K562 (cell line): Measurements from ENCODE around the gene SLC20A1. TPM values are rescaled to one million over a fixed set of nuclear protein-coding genes. Genes with fewer than 3 reads are reported as not detected.

ENCODE experiments used
- ADNP ChIP-seq: fragments of 200-800 bp; sonication (Bioruptor generic); IDR thresholded peaks from 2 replicates; pipeline ENCODE4 v1.6.1; 2016; ENCODE audit warnings: missing genetic modification characterization, missing compliant biosample characterization
- COPS2 ChIP-seq: fragments of 450-650 bp; conservative IDR thresholded peaks from 2 replicates; pipeline ENCODE4 v1.6.1; 2016; ENCODE audit warnings: mild to moderate bottlenecking, moderate library complexity
- ESRRA ChIP-seq: fragments of 450-650 bp; IDR thresholded peaks from 2 replicates; pipeline ENCODE4 v1.6.1; 2014; ENCODE audit warnings: low read depth, mild to moderate bottlenecking, moderate library complexity, borderline replicate concordance
- FOXM1 ChIP-seq, 2 experiments: fragments of 450-650 bp in 1 of 2; sonication (generic) in 1 of 2; formaldehyde crosslinking in 1 of 2; IDR thresholded peaks; 2 replicates each; pipeline versions ENCODE4 v1.6.1 to v1.9.0; 2017 to 2022; ENCODE audit warnings: low read depth in 2 of 2, mild to moderate bottlenecking in 2 of 2, missing genetic modification reagents in 1 of 2, moderate library complexity in 1 of 2
- HMG20B ChIP-seq: fragments of 250-450 bp; sonication (Bioruptor Pico); IDR thresholded peaks from 2 replicates; pipeline ENCODE4 v1.5.0; 2021; ENCODE audit warnings: mild to moderate bottlenecking
- KHSRP ChIP-seq: fragments of 450-650 bp; IDR thresholded peaks from 2 replicates; pipeline ENCODE4 v1.6.1; 2017
- MCM3 ChIP-seq: fragments of 450-650 bp; IDR thresholded peaks from 2 replicates; pipeline ENCODE4 v1.6.1; 2016
- MCM7 ChIP-seq, 2 experiments: fragments of 450-650 bp; IDR thresholded peaks; 2 replicates each; pipeline ENCODE4 v1.6.1; 2016 to 2018
- MEF2A ChIP-seq: IDR thresholded peaks from 2 replicates; pipeline ENCODE4 v1.6.1; 2011; ENCODE audit warnings: low read depth, mild to moderate bottlenecking, low read length, moderate library complexity; ENCODE audit not compliant: control insufficient read depth
- MEIS2 ChIP-seq: fragments of 450-650 bp; IDR thresholded peaks from 2 replicates; pipeline ENCODE4 v1.6.1; 2014; ENCODE audit warnings: mild to moderate bottlenecking; ENCODE audit not compliant: partially characterized antibody
- MIER1 ChIP-seq: fragments of 450-650 bp; IDR thresholded peaks from 2 replicates; pipeline ENCODE4 v1.6.1; 2016; ENCODE audit warnings: antibody characterized with exemption, mild to moderate bottlenecking, low read depth
- MTA2 ChIP-seq: fragments of 450-650 bp; IDR thresholded peaks from 2 replicates; pipeline ENCODE4 v1.6.1; 2016; ENCODE audit warnings: low read depth
- NCOA6 ChIP-seq: fragments of 450-650 bp; IDR thresholded peaks from 2 replicates; pipeline ENCODE4 v1.6.1; 2017; ENCODE audit warnings: mild to moderate bottlenecking
- NFE2 ChIP-seq: IDR thresholded peaks from 2 replicates; pipeline ENCODE4 v1.6.1; 2014; ENCODE audit warnings: antibody characterized with exemption, low read depth
- NR3C1 ChIP-seq: sonication (generic); formaldehyde crosslinking; IDR thresholded peaks from 2 replicates; pipeline ENCODE4 v1.8.1; 2022; ENCODE audit warnings: missing genetic modification reagents
- POLR2AphosphoS2 ChIP-seq: IDR thresholded peaks from 2 replicates; pipeline ENCODE4 v1.6.1; 2012; ENCODE audit warnings: low read length, improper control_type of control experiment
- RCOR1 ChIP-seq, 2 experiments: IDR thresholded peaks; 2 replicates each; pipeline ENCODE4 v1.6.1; 2012; ENCODE audit warnings: low read depth in 2 of 2, low read length in 2 of 2, borderline replicate concordance in 1 of 2, improper control_type of control experiment in 1 of 2
- SMARCA4 ChIP-seq: fragments of 450-650 bp; IDR thresholded peaks from 2 replicates; pipeline ENCODE4 v1.6.1; 2016
- SMARCC2 ChIP-seq: fragments of 450-650 bp; IDR thresholded peaks from 2 replicates; pipeline ENCODE4 v1.6.1; 2017; ENCODE audit warnings: antibody characterized with exemption, moderate library complexity, mild to moderate bottlenecking, low read depth
- TBP ChIP-seq: optimal IDR thresholded peaks from 2 replicates; pipeline ENCODE3; 2011; ENCODE audit warnings: low read depth, low read length, improper control_type of control experiment
- TCF7 ChIP-seq: sonication (generic); IDR thresholded peaks from 2 replicates; pipeline ENCODE4 v1.6.1; 2016; ENCODE audit warnings: antibody characterized with exemption, borderline replicate concordance
- THRB ChIP-seq: fragments of 450-650 bp; formaldehyde crosslinking; conservative IDR thresholded peaks from 2 replicates; pipeline ENCODE4 v1.4.0; 2022; ENCODE audit warnings: mild to moderate bottlenecking, missing genetic modification characterization
- U2AF2 ChIP-seq: fragments of 200-400 bp; formaldehyde crosslinking; optimal IDR thresholded peaks from 2 replicates; pipeline ENCODE3; 2017; ENCODE audit warnings: low read depth, mild to moderate bottlenecking, low read length
- ZC3H8 ChIP-seq: fragments of 450-650 bp; IDR thresholded peaks from 2 replicates; pipeline ENCODE4 v1.6.1; 2017
- ZFX ChIP-seq: sonication (generic); formaldehyde crosslinking; IDR thresholded peaks from 2 replicates; pipeline ENCODE4 v1.8.0; 2022; ENCODE audit warnings: mild to moderate bottlenecking, missing genetic modification reagents, moderate library complexity
- ZNF133 ChIP-seq: fragments of 250-450 bp; sonication (Bioruptor Pico); IDR thresholded peaks from 2 replicates; pipeline ENCODE4 v1.4.0; 2020; ENCODE audit warnings: mild to moderate bottlenecking
- ZNF134 ChIP-seq: fragments of 250-450 bp; sonication (Bioruptor Pico); conservative IDR thresholded peaks from 2 replicates; pipeline ENCODE4 v1.4.0; 2020
- ZNF232 ChIP-seq: sonication (generic); formaldehyde crosslinking; IDR thresholded peaks from 2 replicates; pipeline ENCODE4 v1.8.0; 2022; ENCODE audit warnings: mild to moderate bottlenecking, missing genetic modification reagents
- ZNF408 ChIP-seq: fragments of 250-450 bp; sonication (Bioruptor Pico); IDR thresholded peaks from 2 replicates; pipeline ENCODE4 v1.4.0; 2020; ENCODE audit warnings: low read depth, mild to moderate bottlenecking, moderate library complexity
- ZNF551 ChIP-seq: fragments of 250-450 bp; sonication (Bioruptor Pico); IDR thresholded peaks from 2 replicates; pipeline ENCODE4 v1.5.0; 2021; ENCODE audit warnings: mild to moderate bottlenecking, moderate library complexity
- ZNF764 ChIP-seq: fragments of 250-450 bp; sonication (Bioruptor Pico); IDR thresholded peaks from 2 replicates; pipeline ENCODE4 v1.4.0; 2020; ENCODE audit warnings: low read depth, mild to moderate bottlenecking, moderate library complexity
- polyA plus RNA-seq, 8 experiments: library from polyadenylated mRNA; depleted of rRNA in 4 of 8; stranded (reverse) in 5 of 8; unstranded in 3 of 8; fragments of >200 nt; fragmentation: Nextera tagmentation in 2 of 8; fragmentation: Illumina TruSeq in 1 of 8; extraction: Ambion mirVana in 2 of 8; extraction: Trizol in 1 of 8; gene quantifications; 2 replicates each; pipeline versions ENCODE4 v1.2.1 to v1.2.3, GENCODE V29; 2011 to 2014; ENCODE audit warnings: inconsistent platforms in 1 of 8, missing spikeins in 1 of 8
- total RNA-seq, 7 experiments: library from RNA; depleted of rRNA in 6 of 7; stranded (reverse); fragments of >200 nt in 6 of 7; fragmentation: Illumina TruSeq in 2 of 7; extraction: Trizol in 2 of 7; gene quantifications; 2 replicates each; pipeline versions ENCODE4 v1.2.1 to v1.2.3, GENCODE V29; 2011 to 2021; ENCODE audit warnings: low replicate concordance in 1 of 7
- TF ChIP-seq, protein P1 (sequence below): sonication (generic); formaldehyde crosslinking; IDR thresholded peaks from 2 replicates; pipeline ENCODE4 v1.8.1; 2023; ENCODE audit warnings: mild to moderate bottlenecking, missing genetic modification reagents, moderate library complexity

Gene SLC20A1
- total and polyA plus RNA-seq, 9 of the 15 experiments (the other 6 are each of a cell fraction or from before 2014, with no cell fraction given) = 53.8 to 150 (median 74.7) TPM

- no peak for TF ChIP-seq ZNF551
- TF ChIP-seq ZC3H8 = no peak
- no peak for TF ChIP-seq HMG20B (CRISPR knock-in tag)
- 0 out of 2 replicates have a peak, but pooled peaks have one; percentile 10 for TF ChIP-seq ADNP (tag)
- no peak for TF ChIP-seq ZNF408
- TF ChIP-seq NR3C1 = no peak
- 0 out of 2 replicates have a peak, but pooled peaks have one; percentile 39 for TF ChIP-seq SMARCC2
- TF ChIP-seq RCOR1 (IDR thresholded peaks at IDR 0.05; ENCODE audit: borderline replicate concordance in 1 of 2, low read depth in 2 of 2, low read length in 2 of 2) = peak in 1 of 2 experiments; percentile 89; a peak in 2 of 4 replicates
- TF ChIP-seq U2AF2 = no peak
- TF ChIP-seq ZNF133 (CRISPR knock-in tag) = no peak
- TF ChIP-seq TCF7 = no peak
- no peak for TF ChIP-seq COPS2
- TF ChIP-seq SMARCA4 = peak; percentile 87
- TF ChIP-seq KHSRP = no peak
- TF ChIP-seq NCOA6 = no peak; the same call in 1 of the 2 replicates
- TF ChIP-seq ZNF134 = no peak
- peak; percentile 59; the same call in 1 of the 2 replicates for TF ChIP-seq ESRRA
- no peak for TF ChIP-seq ZFX
- no peak for TF ChIP-seq MIER1
- peak; percentile 64 for TF ChIP-seq NFE2
- peak; percentile 97 for TF ChIP-seq MEIS2
- TF ChIP-seq MTA2 = peak; percentile 67
- TF ChIP-seq POLR2AphosphoS2 = no peak
- TF ChIP-seq, protein P1, sequence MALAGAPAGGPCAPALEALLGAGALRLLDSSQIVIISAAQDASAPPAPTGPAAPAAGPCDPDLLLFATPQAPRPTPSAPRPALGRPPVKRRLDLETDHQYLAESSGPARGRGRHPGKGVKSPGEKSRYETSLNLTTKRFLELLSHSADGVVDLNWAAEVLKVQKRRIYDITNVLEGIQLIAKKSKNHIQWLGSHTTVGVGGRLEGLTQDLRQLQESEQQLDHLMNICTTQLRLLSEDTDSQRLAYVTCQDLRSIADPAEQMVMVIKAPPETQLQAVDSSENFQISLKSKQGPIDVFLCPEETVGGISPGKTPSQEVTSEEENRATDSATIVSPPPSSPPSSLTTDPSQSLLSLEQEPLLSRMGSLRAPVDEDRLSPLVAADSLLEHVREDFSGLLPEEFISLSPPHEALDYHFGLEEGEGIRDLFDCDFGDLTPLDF (CRISPR knock-in tag) = no peak
- peak; percentile 59 for TF ChIP-seq FOXM1 (IDR thresholded peaks at IDR 0.05; ENCODE audit: low read depth)
- no peak for TF ChIP-seq FOXM1 (CRISPR knock-in tag; IDR thresholded peaks at IDR 0.05; ENCODE audit: low read depth)
- no peak for TF ChIP-seq ZNF764 (CRISPR knock-in tag)
- no peak for TF ChIP-seq ZNF232 (CRISPR knock-in tag)
- no peak for TF ChIP-seq MCM3
- TF ChIP-seq MCM7 (IDR thresholded peaks at IDR 0.05) = no peak
- no peak for TF ChIP-seq MEF2A
- no peak for TF ChIP-seq TBP
- TF ChIP-seq THRB (CRISPR knock-in tag) = no peak
Measured at GRCh38 chr2:112666761-112667122, 21.0 kb downstream of the SLC20A1 start (continued).
